ENCODE data around the gene STRA6. TPM values are rescaled to one million over a fixed set of nuclear protein-coding genes. Genes with fewer than 3 reads are reported as not detected.

The STRA6 gene
- total RNA-seq, 1 experiment from 2014 or later = 0.29 TPM

DNA sequence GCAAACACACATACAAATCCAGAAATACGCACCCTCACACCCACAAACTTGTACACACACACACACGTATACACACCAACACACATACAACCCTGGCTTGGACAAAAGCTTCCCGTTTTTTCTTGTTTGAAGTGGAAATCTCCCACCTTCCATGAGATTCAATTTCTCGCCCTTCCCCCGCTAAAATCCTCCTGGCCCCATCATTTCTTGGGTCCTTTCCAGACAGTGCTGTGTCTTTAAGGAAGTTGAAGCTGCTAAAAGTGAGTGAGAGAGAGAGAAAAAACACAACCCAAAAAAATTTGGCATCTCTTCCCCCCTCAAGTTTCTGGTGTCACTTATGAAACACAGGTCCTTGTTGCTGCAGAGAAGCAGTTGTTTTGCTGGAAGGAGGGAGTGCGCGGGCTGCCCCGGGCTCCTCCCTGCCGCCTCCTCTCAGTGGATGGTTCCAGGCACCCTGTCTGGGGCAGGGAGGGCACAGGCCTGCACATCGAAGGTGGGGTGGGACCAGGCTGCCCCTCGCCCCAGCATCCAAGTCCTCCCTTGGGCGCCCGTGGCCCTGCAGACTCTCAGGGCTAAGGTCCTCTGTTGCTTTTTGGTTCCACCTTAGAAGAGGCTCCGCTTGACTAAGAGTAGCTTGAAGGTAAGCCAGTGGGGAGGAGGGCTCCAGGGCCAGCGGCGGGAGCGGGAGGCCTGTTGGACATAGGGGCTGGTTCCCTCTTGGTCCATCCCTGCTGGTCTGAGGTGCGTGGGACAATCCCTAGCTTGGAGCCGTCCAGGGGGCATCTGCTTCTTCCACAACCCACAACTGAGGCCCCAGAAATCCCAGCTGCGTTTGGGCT lies 29.0 kb downstream of the STRA6 start, which contains the start of gene ISLR:
TSS of gene ISLR (plus strand) at position 331 of the 839 bp plus-strand sequence. CDS start 1,149 bp downstream, outside the sequence.
- no peak within 1 kb of the TSS for H3K4me2 ChIP-seq (ENCODE audit: low read length)
- H3K9me3 ChIP-seq (ENCODE audit: low read length) = no peaks in the 10 kb centered on the region
- H3F3A ChIP-seq (ENCODE audit: low read length, unreplicated experiment) = no peaks in the 10 kb centered on the region
- ATAC-seq = no peak
- H3K4me1 ChIP-seq (ENCODE audit: insufficient read depth, low read length) = peaks cover 14% of the 10 kb centered on the region
- intact Hi-C loops (cut with micrococcal nuclease) = no loop called here
- H3K9ac ChIP-seq (ENCODE audit: low read length) = no peak within 1 kb of the TSS
- no TSS peak for BruUV-seq (replicated peaks)
- no peaks in the 10 kb centered on the region for H3K27me3 ChIP-seq (ENCODE audit: low read length)
- no peak for DNase-seq
- no peaks in the 10 kb centered on the region for H3K36me3 ChIP-seq (ENCODE audit: low read depth, low read length)
- H3K27ac ChIP-seq (ENCODE audit: low read length) = no peak within 1 kb of the TSS
- no peak for TF ChIP-seq EZH2phosphoT487 (IDR thresholded peaks at IDR 0.05; ENCODE audit: borderline replicate concordance, low read length)
- TF ChIP-seq, protein P1, sequence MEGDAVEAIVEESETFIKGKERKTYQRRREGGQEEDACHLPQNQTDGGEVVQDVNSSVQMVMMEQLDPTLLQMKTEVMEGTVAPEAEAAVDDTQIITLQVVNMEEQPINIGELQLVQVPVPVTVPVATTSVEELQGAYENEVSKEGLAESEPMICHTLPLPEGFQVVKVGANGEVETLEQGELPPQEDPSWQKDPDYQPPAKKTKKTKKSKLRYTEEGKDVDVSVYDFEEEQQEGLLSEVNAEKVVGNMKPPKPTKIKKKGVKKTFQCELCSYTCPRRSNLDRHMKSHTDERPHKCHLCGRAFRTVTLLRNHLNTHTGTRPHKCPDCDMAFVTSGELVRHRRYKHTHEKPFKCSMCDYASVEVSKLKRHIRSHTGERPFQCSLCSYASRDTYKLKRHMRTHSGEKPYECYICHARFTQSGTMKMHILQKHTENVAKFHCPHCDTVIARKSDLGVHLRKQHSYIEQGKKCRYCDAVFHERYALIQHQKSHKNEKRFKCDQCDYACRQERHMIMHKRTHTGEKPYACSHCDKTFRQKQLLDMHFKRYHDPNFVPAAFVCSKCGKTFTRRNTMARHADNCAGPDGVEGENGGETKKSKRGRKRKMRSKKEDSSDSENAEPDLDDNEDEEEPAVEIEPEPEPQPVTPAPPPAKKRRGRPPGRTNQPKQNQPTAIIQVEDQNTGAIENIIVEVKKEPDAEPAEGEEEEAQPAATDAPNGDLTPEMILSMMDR (conservative IDR thresholded peaks at IDR 0.05; ENCODE audit: low read depth, low read length) = no peak
- no peak for TF ChIP-seq EZH2 (IDR thresholded peaks at IDR 0.05; ENCODE audit: low read length, unreplicated experiment)
- no peak within 1 kb of the TSS for H2AFZ ChIP-seq (ENCODE audit: low read length)
- ChIA-PET POLR2A (ENCODE audit: unreplicated experiment) (no interaction called here), CTCF (no interaction called here)
- no peaks in the 10 kb centered on the region for H4K20me1 ChIP-seq (ENCODE audit: low read length)
- no peaks in the 10 kb centered on the region for H3K9me2 ChIP-seq (replicated peaks; ENCODE audit: low read length)
- H3K79me2 ChIP-seq (ENCODE audit: low read length) = no peaks in the 10 kb centered on the region
- H3K4me3 ChIP-seq (ENCODE audit: low read length) = no peak within 1 kb of the TSS

DNA sequence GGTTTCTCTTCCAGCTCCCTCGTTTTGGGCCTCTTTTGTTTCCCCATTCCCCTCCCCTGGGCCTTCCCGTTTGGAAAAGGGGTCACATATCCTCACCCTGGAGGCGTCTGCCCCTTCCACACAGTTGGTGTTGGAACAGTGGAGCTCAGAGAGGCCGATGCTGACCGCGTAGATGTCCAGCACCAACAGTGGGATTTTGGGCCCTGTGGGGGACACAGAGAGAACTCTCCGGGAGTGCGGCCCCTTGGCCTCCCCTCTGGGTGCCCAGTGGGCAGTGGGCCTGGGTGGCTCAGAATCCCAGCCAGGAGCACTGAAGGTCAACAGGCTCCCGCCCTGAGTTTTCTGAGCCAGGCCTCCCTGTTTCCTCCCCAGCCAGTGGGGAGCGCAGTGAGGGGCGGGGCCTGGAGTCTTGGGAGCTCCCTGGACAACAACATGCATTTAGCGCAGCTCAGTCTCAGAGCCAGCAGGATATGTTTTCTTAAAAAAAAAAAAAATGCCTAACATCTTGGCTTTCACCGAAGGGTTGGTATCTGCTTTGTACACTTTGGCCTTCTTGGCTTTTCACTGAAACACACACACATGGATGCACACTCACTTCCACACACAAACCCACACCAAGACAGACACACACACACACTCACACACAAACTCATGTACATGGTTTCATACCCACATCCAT lies 29.7 kb downstream of the STRA6 start:
- Histone ChIP-seq H3K4me2 (ENCODE audit: low read length) (no peak overlapping the region), H4K20me1 (ENCODE audit: low read length) (no peaks in the 10 kb centered on the region), H3K9me2 (replicated peaks; ENCODE audit: low read length) (no peaks in the 10 kb centered on the region), H3K27ac (ENCODE audit: low read length) (no peak overlapping the region), H3K9ac (ENCODE audit: low read length) (no peak overlapping the region), H3K36me3 (ENCODE audit: low read depth, low read length) (no peaks in the 10 kb centered on the region), H3F3A (ENCODE audit: low read length, unreplicated experiment) (no peaks in the 10 kb centered on the region), H3K4me3 (ENCODE audit: low read length) (no peak overlapping the region), H3K27me3 (ENCODE audit: low read length) (no peaks in the 10 kb centered on the region), H2AFZ (ENCODE audit: low read length) (no peak overlapping the region), H3K4me1 (ENCODE audit: insufficient read depth, low read length) (peaks cover 6% of the 10 kb centered on the region), H3K9me3 (ENCODE audit: low read length) (no peaks in the 10 kb centered on the region), H3K79me2 (ENCODE audit: low read length) (no peaks in the 10 kb centered on the region)
- BruUV-seq (replicated peaks) = no TSS peak
- CTCF ChIA-PET = no interaction called here
- ATAC-seq (no peak), DNase-seq (no peak)
- intact Hi-C loops (cut with micrococcal nuclease) = no loop called here
- no peak for TF ChIP-seq EZH2 (IDR thresholded peaks at IDR 0.05; ENCODE audit: low read length, unreplicated experiment)
- TF ChIP-seq, protein P1 (conservative IDR thresholded peaks at IDR 0.05; ENCODE audit: low read depth, low read length) = no peak
- TF ChIP-seq EZH2phosphoT487 (IDR thresholded peaks at IDR 0.05; ENCODE audit: borderline replicate concordance, low read length) = no peak
- POLR2A ChIA-PET (ENCODE audit: unreplicated experiment) = no interaction called here
